DOHH2 (cell line): Measurements from ENCODE around the gene HEATR5A.
"Not testable (repeated sequence)": the region's sequence is repeated elsewhere in the genome, so short reads cannot be mapped to it uniquely, and the experiment has no call there.

Source experiments
- H3F3A ChIP-seq: fragments of 200-600 bp; sonication (generic), shearing (Covaris generic); 2 replicates; pipeline ENCODE4 v1.6.0; 2016; ENCODE audit warnings: antibody characterized with exemption, mild to moderate bottlenecking; ENCODE audit not compliant: control insufficient read depth, insufficient read depth
- H3K27ac ChIP-seq: fragments of 200-600 bp; sonication (generic); 2 replicates; pipeline ENCODE4 v1.5.1; 2014; ENCODE audit warnings: low read depth, mild to moderate bottlenecking, low read length, moderate library complexity
- H3K27me3 ChIP-seq: fragments of 200-600 bp; sonication (generic); 2 replicates; pipeline ENCODE4 v1.6.1; 2014; ENCODE audit warnings: mild to moderate bottlenecking, low read length, mixed read lengths; ENCODE audit not compliant: control insufficient read depth
- H3K36me3 ChIP-seq: fragments of 200-600 bp; sonication (generic); 2 replicates; pipeline ENCODE4 v1.6.1; 2014; ENCODE audit warnings: mild to moderate bottlenecking, low read length, moderate library complexity, mixed read lengths; ENCODE audit not compliant: control insufficient read depth
- H3K4me1 ChIP-seq: fragments of 200-600 bp; sonication (generic); 2 replicates; pipeline ENCODE4 v1.6.1; 2014; ENCODE audit warnings: mild to moderate bottlenecking, low read length, mixed read lengths; ENCODE audit not compliant: control insufficient read depth
- H3K4me2 ChIP-seq: fragments of 200-600 bp; sonication (generic); 2 replicates; pipeline ENCODE4 v1.6.0; 2014; ENCODE audit warnings: mild to moderate bottlenecking, low read length, moderate library complexity
- H3K4me3 ChIP-seq: fragments of 200-600 bp; sonication (generic); 2 replicates; pipeline ENCODE4 v1.5.1; 2014; ENCODE audit warnings: mild to moderate bottlenecking, low read length, mixed read lengths
- H3K79me2 ChIP-seq: fragments of 200-600 bp; sonication (generic); 2 replicates; pipeline ENCODE4 v1.6.1; 2014; ENCODE audit warnings: mild to moderate bottlenecking, low read length, mixed read lengths; ENCODE audit not compliant: control insufficient read depth
- H3K9me2 ChIP-seq: fragments of 200-600 bp; sonication (generic); replicated peaks from 2 replicates; pipeline ENCODE4 v1.6.1; 2014; ENCODE audit warnings: mild to moderate bottlenecking, low read length, mixed read lengths; ENCODE audit not compliant: control insufficient read depth
- H3K9me3 ChIP-seq: fragments of 200-600 bp; sonication (generic); 2 replicates; pipeline ENCODE4 v1.6.1; 2014; ENCODE audit warnings: antibody characterized with exemption, low read length, mixed read lengths; ENCODE audit not compliant: control insufficient read depth, insufficient read depth
- H4K20me1 ChIP-seq: fragments of 200-600 bp; sonication (generic); 2 replicates; pipeline ENCODE4 v1.6.0; 2014; ENCODE audit warnings: low read depth, mild to moderate bottlenecking, antibody characterized with exemption, low read length, moderate library complexity; ENCODE audit not compliant: control insufficient read depth, insufficient read depth
- EZH2phosphoT487 ChIP-seq: fragments of 200-600 bp; sonication (generic); IDR thresholded peaks from 2 replicates; pipeline ENCODE4 v1.6.1; 2017; ENCODE audit warnings: borderline replicate concordance, mild to moderate bottlenecking, antibody characterized with exemption, low read length, moderate library complexity, mixed read lengths
- TF ChIP-seq, protein P1 (sequence below): fragments of 200-600 bp; sonication (generic); IDR thresholded peaks from one replicate; pipeline ENCODE4 v1.5.1; 2014; ENCODE audit warnings: antibody characterized with exemption, mild to moderate bottlenecking, low read depth, low read length; ENCODE audit not compliant: poor library complexity, severe bottlenecking

HEATR5A gene

DNA sequence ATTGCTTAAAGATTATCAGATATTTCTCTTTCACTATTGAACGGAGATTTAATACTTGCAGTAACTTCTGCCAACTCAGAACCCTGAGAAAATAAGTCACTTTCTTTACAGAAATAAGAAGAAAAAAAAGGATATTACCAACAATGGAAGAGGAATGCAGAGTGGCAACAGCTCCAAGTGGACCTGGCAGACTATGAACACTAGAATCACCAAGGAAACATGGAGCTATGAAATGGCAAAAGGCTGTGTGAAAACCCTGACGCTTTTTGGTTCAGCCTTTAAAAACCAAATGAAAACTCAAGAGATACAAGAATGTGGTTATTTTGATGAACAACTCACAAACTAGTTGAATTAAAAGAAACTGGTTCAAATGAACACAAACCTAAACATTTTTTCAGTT is 19.2 kb upstream of the HEATR5A start:
- Histone ChIP-seq H3K27ac (no peak overlapping the region), H3K36me3 (peaks cover 13% of the 10 kb centered on the region), H3F3A (0 out of 2 replicates have a peak, but pooled peaks cover 4% of the 10 kb centered on the region), H3K9me3 (no peaks in the 10 kb centered on the region), H3K9me2 (no peaks in the 10 kb centered on the region), H3K4me2 (no peak overlapping the region), H3K4me3 (no peak overlapping the region), H3K79me2 (no peaks in the 10 kb centered on the region), H4K20me1 (no peaks in the 10 kb centered on the region), H3K27me3 (no peaks in the 10 kb centered on the region), H3K4me1 (peaks cover 6% of the 10 kb centered on the region; the same call in 1 of the 2 replicates)
- no peak for TF ChIP-seq EZH2phosphoT487
- TF ChIP-seq, protein P1, sequence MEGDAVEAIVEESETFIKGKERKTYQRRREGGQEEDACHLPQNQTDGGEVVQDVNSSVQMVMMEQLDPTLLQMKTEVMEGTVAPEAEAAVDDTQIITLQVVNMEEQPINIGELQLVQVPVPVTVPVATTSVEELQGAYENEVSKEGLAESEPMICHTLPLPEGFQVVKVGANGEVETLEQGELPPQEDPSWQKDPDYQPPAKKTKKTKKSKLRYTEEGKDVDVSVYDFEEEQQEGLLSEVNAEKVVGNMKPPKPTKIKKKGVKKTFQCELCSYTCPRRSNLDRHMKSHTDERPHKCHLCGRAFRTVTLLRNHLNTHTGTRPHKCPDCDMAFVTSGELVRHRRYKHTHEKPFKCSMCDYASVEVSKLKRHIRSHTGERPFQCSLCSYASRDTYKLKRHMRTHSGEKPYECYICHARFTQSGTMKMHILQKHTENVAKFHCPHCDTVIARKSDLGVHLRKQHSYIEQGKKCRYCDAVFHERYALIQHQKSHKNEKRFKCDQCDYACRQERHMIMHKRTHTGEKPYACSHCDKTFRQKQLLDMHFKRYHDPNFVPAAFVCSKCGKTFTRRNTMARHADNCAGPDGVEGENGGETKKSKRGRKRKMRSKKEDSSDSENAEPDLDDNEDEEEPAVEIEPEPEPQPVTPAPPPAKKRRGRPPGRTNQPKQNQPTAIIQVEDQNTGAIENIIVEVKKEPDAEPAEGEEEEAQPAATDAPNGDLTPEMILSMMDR: no peak

- H3K9me3 ChIP-seq, H3K9me2 ChIP-seq, H3K4me1 ChIP-seq, H3K27me3 ChIP-seq, H3K79me2 ChIP-seq, H4K20me1 ChIP-seq, H3K27ac ChIP-seq, H3K4me3 ChIP-seq, H3K4me2 ChIP-seq, H3F3A ChIP-seq: not testable (repeated sequence)
- H3K36me3 ChIP-seq: peaks cover 12% of the 10 kb centered on the region
Measured at GRCh38 chr14:31437045-31437691, 16.8 kb upstream of the HEATR5A start.

DNA sequence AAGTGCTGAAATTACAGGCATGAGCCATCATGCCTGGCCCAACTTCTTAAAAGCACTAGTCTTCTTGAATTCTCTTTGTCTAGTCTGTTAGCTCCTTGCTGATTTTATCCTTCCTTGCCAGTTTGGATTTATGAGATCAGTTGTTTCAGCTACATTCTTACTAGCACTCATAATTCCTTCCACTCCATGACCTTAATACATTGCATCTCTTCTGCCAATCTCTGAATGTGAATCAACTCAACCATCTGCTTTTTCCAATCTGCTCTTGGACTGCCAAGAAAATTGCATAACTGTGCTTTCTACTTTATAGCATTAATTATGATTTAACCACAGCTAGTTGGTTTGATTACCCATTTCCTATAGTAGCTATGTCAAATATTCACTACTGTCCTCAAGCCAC is 14.9 kb upstream of the HEATR5A start:
- Histone ChIP-seq H3K9me3 (no peaks in the 10 kb centered on the region), H3K79me2 (no peaks in the 10 kb centered on the region), H3K27me3 (no peaks in the 10 kb centered on the region), H3K27ac (no peak overlapping the region), H3K9me2 (no peaks in the 10 kb centered on the region), H3K4me3 (no peak overlapping the region), H3F3A (no peaks in the 10 kb centered on the region), H3K4me2 (no peak overlapping the region), H3K4me1 (peaks cover 6% of the 10 kb centered on the region; the same call in 1 of the 2 replicates), H4K20me1 (no peaks in the 10 kb centered on the region), H3K36me3 (peaks cover 12% of the 10 kb centered on the region)
- TF ChIP-seq, protein P1: no peak
- no peak for TF ChIP-seq EZH2phosphoT487

GRCh38 chr14:31430634-31431264 is 10.4 kb upstream of the HEATR5A start:
- H3K27me3 ChIP-seq: no peaks in the 10 kb centered on the region
- no peak overlapping the region for H3K4me3 ChIP-seq
- no peaks in the 10 kb centered on the region for H3K9me3 ChIP-seq
- H3F3A ChIP-seq: no peaks in the 10 kb centered on the region
- H3K79me2 ChIP-seq: no peaks in the 10 kb centered on the region
- 0 out of 2 replicates have a peak, but pooled peaks cover 2% of the 10 kb centered on the region for H3K36me3 ChIP-seq
- no peaks in the 10 kb centered on the region for H3K9me2 ChIP-seq
- H3K4me2 ChIP-seq: no peak overlapping the region
- TF ChIP-seq, protein P1: no peak
- no peak for TF ChIP-seq EZH2phosphoT487
- H3K4me1 ChIP-seq: peaks cover 3% of the 10 kb centered on the region; the same call in 1 of the 2 replicates
- no peaks in the 10 kb centered on the region for H4K20me1 ChIP-seq
- H3K27ac ChIP-seq: no peak overlapping the region
